Astrocyte of the cerebellum (primary cell): ENCODE data around the gene SLC4A1AP.

Experiments
- DNase-seq: peaks from one replicate; pipeline ENCODE4 v3.0.0-alpha.2; 2011; ENCODE audit warnings: low read depth
- H3K4me3 ChIP-seq: 2 replicates; pipeline ENCODE4 v1.5.1; 2011; ENCODE audit warnings: mild to moderate bottlenecking, low read depth, low read length, moderate library complexity
- CTCF ChIP-seq: IDR thresholded peaks from 2 replicates; pipeline ENCODE4 v1.5.1; 2012; ENCODE audit warnings: low read length, low read depth, moderate library complexity, mild to moderate bottlenecking; ENCODE audit errors: missing control alignments
- in situ Hi-C: cut with HindIII; loops from 2 replicates; pipeline ENCODE4 v1.10.0; 2017; ENCODE audit warnings: low sequenced_read_pairs

The SLC4A1AP gene

GRCh38 chr2:27703638-27704341, 40.1 kb downstream of the SLC4A1AP start:
- no peak overlapping the region for H3K4me3 ChIP-seq
- TF ChIP-seq CTCF, result peak; percentile 89
- in situ Hi-C loops, result no loop called here
- peak; percentile 89 for DNase-seq

GRCh38 chr2:27704342-27704876, 40.7 kb downstream of the SLC4A1AP start:
- DNase-seq, result no peak
- in situ Hi-C loops, result no loop called here
- no peak for TF ChIP-seq CTCF
- no peak overlapping the region for H3K4me3 ChIP-seq

- no peak for TF ChIP-seq CTCF
- no peak overlapping the region for H3K4me3 ChIP-seq
- in situ Hi-C loops, result no loop called here
- peak; percentile 94 for DNase-seq
These were observed 42.3 kb downstream of the SLC4A1AP start for GRCh38 chr2:27705851-27706622.

GRCh38 chr2:27707462-27708256, 44.0 kb downstream of the SLC4A1AP start:
- TF ChIP-seq CTCF, result no peak
- DNase-seq, result no peak
- in situ Hi-C loops, result no loop called here
- H3K4me3 ChIP-seq, result no peak overlapping the region

- no peak overlapping the region for H3K4me3 ChIP-seq
- no peak for TF ChIP-seq CTCF
- in situ Hi-C loops, result no loop called here
- DNase-seq, result no peak
These were observed 44.6 kb downstream of the SLC4A1AP start for GRCh38 chr2:27708257-27708654.

GRCh38 chr2:27708666-27709065, 45.0 kb downstream of the SLC4A1AP start:
- no peak for TF ChIP-seq CTCF
- H3K4me3 ChIP-seq, result no peak overlapping the region
- in situ Hi-C loops, result no loop called here
- no peak for DNase-seq
